DMS 273 (cell line): ENCODE measurements around the gene GOSR2.
"Not testable (repeated sequence)": the region's sequence is repeated elsewhere in the genome, so short reads cannot be mapped to it uniquely, and the experiment has no call there.

Source experiments
- DNase-seq: peaks from one replicate; lab custom pipeline; 2025; ENCODE audit not compliant: unreplicated experiment; lab: John Stamatoyannopoulos, UW

Gene GOSR2

DNA sequence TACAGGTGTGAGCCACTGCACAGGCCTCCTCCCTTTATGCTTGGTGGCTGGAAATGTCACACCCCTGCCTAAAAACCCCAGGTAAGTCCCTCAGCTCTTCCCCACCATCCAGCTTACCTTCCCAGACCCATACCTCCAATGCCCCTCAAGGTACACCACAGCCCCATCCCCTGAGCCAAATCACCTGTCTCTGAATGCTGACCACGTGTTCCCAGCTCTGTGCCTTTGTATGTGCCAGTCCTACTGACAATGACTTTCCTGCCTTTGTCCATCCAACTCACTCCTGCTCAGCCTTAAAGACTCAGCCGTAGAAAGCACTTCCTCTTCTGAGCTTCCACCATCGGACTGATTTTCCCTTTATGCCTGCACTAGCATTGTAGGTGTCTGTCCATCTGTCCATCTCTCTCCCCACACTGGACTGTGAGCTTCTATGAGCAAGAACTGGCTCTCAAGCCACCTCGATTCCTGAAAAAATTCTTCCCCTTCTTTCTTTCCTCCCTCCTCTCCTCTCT is 30.7 kb upstream of the GOSR2 start:
- DNase-seq: no peak

GRCh38 chr17:46894024-46894423 is 28.9 kb upstream of the GOSR2 start:
- no peak for DNase-seq

DNA sequence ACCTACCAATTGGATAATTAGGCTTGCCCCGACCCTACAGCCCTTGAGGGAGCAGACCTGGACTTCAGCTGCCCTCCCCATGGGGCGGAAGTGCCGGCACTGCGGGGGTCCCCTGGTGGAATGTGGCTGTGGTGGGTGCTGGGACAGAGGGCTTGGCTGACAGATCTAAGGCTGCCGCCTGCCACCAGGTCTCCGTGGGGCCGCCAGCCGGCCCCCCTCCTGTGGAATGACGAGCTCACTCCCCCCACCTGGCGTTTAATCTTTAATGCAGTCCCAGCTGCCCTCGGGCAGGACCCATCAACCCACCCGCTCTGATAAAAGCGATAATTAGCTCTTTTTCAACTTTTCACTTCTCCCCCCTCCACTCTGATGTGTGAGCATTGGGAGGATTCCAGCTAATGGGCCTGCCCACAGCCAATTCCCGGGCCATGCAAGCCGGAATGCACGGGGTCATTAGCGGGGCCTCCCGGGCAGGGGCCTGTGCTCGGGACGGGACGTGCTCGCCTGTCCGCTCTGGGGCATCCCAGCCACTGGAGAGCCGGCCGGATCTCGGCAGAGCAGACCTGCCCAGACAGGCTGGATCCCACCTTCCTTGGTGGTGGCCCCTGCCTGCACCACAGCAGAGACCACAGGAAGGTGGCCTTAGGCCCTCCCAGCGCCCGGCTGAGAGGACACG is 28.3 kb upstream of the GOSR2 start:
- DNase-seq: no peak

GRCh38 chr17:46895171-46895570 is 27.8 kb upstream of the GOSR2 start:
- DNase-seq: no peak

DNA sequence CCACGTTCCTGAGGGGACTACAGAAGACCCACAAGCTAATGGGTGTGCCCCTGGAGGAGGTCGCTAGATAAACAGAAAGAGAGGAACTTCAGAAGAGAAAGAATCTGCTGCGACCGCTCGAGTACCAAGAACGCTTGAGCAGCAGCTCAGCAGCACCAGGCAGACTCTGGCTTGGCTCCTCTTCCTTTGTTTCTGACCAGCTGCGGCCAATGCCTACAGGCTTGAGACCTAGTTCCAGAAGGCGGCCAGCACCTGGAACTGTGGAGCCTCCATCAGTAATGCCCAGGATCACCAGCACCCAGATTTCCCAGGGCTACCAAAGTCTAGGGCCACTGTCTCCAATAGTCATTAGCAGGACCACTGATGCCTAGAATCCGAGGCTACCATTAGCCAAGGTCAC is 26.0 kb upstream of the GOSR2 start:
- DNase-seq: no peak

DNA sequence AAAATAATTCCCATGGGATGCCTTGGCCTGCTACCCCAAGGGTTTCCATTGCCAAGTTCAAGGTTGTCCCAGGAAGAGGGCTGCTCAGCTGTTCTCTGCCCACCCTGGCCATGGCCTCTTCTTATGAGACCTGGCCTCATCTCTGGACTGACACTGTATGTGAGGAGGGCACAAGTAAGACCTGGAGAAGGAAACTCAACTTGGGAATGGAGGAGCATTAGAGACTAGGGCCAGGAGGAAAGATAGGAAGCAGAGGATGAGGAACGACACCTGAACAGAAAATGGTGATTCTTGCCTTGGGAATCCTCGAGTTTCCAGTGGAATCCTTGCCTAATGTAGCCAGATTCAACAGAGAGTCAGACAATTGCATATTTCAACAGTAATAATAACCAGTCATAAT is 24.6 kb upstream of the GOSR2 start:
- no peak for DNase-seq

DNA sequence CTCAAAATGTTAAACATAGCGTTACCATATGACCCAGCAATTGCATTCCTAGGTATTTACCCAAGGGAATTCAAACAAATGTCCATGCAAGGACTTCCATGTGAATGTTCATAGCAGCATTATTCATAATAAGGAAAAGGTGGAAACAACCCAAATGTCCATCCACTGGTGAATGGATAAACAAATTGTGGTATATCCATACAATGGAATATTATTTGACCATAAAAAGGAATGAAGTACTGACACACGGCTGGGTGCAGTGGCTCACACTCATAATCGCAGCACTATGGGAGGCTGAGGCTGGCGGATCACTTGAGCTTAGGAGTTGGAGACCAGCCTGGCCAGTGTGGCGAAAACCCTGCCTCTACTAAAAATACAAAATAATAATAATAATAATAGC is 24.1 kb upstream of the GOSR2 start:
- no peak for DNase-seq

- no peak for DNase-seq
Measured at GRCh38 chr17:46901291-46901690, 21.7 kb upstream of the GOSR2 start.

GRCh38 chr17:46903762-46904672 is 18.9 kb upstream of the GOSR2 start:
- DNase-seq: no peak

GRCh38 chr17:46908068-46908737 is 14.8 kb upstream of the GOSR2 start:
- DNase-seq: no peak

- DNase-seq: no peak
Measured at GRCh38 chr17:46910179-46910927, 12.6 kb upstream of the GOSR2 start.

DNA sequence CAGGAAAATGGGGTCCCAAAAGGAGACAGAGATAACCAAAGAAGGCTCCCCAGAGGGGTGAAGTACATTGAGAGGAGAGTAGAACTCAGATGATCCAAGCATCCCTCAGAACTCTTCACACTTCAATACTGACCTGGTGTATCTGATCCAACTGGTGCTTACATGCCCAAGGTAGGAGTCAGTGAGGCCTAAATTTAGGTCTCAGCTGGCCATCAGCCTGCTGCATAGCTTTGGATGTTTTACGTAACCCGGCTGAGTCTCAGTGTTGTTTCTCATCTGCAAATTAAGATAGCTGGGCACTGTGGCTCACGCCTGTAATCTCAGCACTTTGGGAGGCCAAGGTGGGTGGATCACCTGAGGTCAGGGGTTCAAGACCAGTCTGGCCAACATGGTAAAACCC is 11.6 kb upstream of the GOSR2 start:
- no peak for DNase-seq

GRCh38 chr17:46915596-46915995 is 7.4 kb upstream of the GOSR2 start:
- DNase-seq: no peak

- DNase-seq: no peak
Measured at GRCh38 chr17:46916211-46916610, 6.7 kb upstream of the GOSR2 start.

DNA sequence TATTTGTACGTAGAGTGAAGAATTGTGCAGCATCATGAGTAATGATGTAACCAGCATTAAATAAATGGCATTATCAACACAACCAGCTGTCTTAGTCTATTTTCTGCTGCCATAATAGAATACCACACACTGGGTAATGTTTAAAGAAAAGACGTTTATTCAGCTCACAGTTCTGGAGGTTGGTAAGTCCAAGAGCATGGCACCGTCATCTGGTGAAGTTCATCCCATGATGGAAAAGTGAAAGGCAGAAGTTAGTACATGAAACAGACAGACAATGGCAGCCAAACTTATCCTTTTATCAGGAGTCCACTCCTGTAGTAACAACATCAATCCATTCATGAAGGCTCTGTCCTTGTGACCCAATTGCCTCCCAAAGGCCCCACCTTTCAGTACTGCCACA is 6.3 kb upstream of the GOSR2 start:
- DNase-seq: no peak

DNA sequence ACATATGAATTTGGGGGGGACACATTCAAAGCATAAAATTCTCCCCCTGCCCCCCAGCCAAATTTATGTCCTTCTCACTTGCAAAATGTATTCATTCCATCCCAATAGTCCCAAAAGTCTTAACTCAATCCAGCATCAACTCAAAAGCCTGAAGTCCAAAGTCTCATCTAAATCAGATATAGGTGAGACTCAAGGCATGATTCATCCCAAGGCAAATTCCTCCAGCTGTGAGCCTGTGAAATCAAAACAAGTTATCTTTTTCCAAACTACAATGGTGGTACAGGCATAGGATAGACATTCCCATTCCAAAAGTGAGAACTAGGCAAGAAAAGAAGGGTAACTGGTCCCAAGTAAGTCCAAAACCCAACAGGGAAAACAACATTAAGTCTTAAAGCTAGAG is 5.9 kb upstream of the GOSR2 start:
- no peak for DNase-seq

GRCh38 chr17:46917516-46917915 is 5.4 kb upstream of the GOSR2 start:
- no peak for DNase-seq

DNA sequence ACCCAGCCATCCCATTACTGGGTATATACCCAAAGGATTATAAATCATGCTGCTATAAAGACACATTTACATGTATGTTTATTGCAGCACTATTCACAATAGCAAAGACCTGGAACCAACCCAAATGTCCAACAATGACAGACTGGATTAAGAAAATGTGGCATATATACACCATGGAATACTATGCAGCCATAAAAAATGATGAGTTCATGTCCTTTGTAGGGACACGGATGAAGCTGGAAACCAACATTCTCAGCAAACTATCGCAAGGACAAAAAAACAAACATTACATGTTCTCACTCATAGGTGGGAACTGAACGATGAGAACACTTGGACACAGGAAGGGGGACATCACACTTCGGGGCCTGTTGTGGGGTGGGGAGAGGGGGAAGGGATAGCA is 998 bp upstream of the GOSR2 start:
- not testable (repeated sequence) for DNase-seq

- DNase-seq: no peak
Measured at GRCh38 chr17:46922487-46922803, 515 bp upstream of the GOSR2 start.

- DNase-seq: no peak
Measured at GRCh38 chr17:46925185-46925868, 2.4 kb downstream of the GOSR2 start.
